Stimulated activated naive CD8-positive, alpha-beta T cell treated with anti-CD3 and anti-CD28 coated beads, Interleukin-15, Interleukin-2, amounts not matched to agents 100 U/mL and 50 U/mL, for 24 hours (primary cell): ENCODE results near the gene TUBGCP6.
A peak's percentile ranks its signal among the peaks of the same experiment; 100 is the strongest.
"Not testable (repeated sequence)": the region's sequence is repeated elsewhere in the genome, so short reads cannot be mapped to it uniquely, and the experiment has no call there.

ENCODE experiments used
- ATAC-seq: fragments of 150-1000 bp; cut with Tn5 transposase; one replicate; pipeline ENCODE4 v1.10.0; 2021
- DNase-seq: peaks from one replicate; pipeline ENCODE4 v3.0.0; 2021

TUBGCP6 gene

GRCh38 chr22:50280022-50280707 lies 35.3 kb upstream of the TUBGCP6 start:
- DNase-seq (no peak), ATAC-seq (no peak)

- DNase-seq (no peak), ATAC-seq (no peak)
These were observed 34.3 kb upstream of the TUBGCP6 start for GRCh38 chr22:50278956-50279619.

GRCh38 chr22:50278461-50278860 lies 33.6 kb upstream of the TUBGCP6 start:
- ATAC-seq, result no peak
- no peak for DNase-seq

GRCh38 chr22:50277761-50278160 lies 32.9 kb upstream of the TUBGCP6 start:
- no peak for ATAC-seq
- DNase-seq, result no peak

- ATAC-seq (peak; percentile 61), DNase-seq (peak; percentile 61)
These were observed 31.3 kb upstream of the TUBGCP6 start for GRCh38 chr22:50276143-50276542.

DNA sequence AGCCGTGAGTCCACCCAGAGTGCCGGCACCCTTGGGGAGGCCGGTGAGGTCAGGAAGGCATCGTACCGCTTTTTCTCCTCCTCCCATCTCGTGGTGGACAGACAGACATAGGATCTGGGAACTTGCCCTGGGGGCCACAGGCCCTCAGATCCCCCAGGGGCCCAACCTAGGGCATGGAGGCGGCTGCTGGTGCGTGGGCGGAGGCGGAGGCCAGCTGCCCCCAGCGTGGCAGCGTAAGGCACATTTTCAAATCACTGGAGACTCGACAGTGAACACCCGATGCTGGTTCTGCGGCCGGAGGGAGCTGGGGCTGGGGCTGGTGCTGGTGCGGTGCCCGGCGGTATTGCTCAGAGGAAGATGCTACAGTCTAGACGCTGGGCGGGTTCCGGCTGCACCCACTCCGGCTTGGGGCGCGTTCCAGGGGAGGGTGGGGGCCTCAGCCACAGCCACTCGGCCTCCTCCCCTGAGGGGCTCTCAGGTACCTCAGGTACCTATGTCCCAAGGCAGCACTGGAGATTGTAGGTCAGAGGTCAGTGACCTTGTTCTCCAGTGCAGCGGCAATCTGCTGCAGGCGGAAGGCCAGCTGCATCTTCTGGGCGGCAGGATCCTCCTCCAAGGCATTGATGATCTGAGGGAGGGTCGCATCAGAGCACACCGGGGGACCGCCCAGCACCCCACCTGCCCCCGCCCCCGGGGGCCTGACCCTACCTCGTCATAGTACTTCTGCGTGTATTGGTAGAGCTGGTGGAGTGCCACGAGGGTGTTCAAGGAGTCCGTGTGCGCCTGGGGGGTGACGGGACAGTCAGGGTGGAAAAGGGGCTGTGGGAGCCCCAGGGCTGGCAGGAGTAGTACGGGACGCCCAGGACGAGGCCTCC lies 30.6 kb upstream of the TUBGCP6 start:
- ATAC-seq (no peak), DNase-seq (no peak)

GRCh38 chr22:50274771-50275170 lies 29.9 kb upstream of the TUBGCP6 start:
- ATAC-seq (no peak), DNase-seq (no peak)

GRCh38 chr22:50274311-50274710 lies 29.5 kb upstream of the TUBGCP6 start:
- DNase-seq, result peak; percentile 49
- no peak for ATAC-seq

GRCh38 chr22:50273781-50274180 lies 29.0 kb upstream of the TUBGCP6 start:
- ATAC-seq, DNase-seq: not testable (repeated sequence)

DNA sequence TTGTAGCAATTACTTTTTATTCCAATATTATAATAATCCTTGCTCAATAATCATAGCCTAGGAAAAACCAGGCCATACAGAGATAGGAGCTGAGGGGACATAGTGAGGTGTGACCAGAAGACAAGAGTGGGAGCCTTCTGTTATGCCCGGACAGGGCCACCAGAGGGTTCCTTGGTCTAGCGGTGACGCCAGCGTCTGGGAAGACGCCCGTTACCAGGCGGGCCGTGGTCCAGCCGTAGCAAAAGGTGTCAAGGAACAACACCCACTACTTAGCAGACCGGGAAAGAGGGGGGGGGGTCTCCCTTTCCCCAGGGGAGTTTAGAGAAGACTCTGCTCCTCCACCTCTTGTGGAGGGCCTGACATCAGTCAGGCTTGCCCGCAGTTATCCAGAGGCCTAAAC lies 28.5 kb upstream of the TUBGCP6 start:
- ATAC-seq, DNase-seq: not testable (repeated sequence)

DNA sequence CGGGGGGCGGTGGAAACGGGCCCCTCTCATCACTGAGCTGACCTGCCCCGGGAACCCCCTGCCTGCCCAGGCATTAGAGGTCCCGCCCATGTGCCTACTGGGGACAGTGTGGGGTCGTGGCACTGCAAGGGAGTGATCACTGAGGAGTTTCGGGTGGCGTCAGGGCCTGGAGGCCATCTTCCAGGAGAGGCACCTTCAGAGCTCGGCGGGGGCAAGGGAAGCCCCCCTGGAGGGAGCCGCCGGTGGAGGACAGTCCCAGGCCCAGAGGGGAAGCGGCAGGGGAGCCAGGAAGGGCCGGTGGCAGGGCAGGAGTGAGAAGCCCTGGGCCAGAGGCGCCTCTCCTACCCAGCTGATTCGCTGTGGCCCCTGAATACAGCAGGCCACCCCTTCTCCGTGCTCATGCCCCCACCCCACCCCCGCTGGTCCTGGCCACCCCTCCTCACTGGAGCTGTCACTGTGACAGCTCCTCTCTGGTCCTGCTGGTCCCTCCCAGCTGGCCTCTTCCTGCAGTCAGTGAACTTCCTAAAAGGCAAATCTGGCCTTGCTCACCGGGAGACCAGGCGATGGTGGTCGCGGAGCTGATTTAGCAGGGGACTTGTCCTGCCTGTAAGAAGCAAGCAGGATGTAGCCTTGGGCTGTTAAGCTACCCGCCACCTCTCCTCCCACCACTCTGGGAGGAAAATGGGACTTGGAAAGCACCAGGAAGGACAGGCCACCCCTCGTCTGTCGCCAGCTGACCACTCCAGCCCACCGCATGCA lies 27.4 kb upstream of the TUBGCP6 start:
- no peak for ATAC-seq
- DNase-seq, result no peak

DNA sequence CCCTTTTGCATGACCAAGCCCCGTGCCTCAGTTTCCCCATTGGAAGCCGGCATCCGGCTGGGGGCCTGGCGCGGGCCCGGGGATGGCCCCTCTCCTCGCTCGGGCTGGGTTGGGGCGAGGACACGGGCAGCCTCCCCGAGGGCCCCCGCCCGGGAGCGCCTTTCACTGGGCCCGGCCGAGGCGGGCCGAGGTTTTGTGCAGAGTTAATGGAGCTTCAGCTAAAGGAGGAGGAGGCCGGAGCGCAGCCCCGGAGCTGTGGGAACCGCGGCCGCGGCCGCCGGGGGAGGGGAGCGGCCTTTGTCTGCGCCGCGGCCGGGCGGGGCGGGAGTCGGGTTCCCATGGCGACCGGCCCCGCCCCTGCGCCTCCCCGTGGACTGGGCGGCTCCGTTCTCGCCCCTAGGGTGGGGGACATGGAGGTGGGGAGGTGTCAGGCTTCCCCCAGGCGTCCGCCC lies 26.7 kb upstream of the TUBGCP6 start:
- peak; percentile 75 for DNase-seq
- peak; percentile 25 for ATAC-seq

GRCh38 chr22:50270666-50271394 lies 26.0 kb upstream of the TUBGCP6 start:
- DNase-seq, result peak; percentile 78

GRCh38 chr22:50269970-50270665 lies 25.3 kb upstream of the TUBGCP6 start, which contains the start of gene MAPK11:
Gene MAPK11 (minus strand): TSS chr22:50270380. CDS start chr22:50270292, 88 bp downstream.
- ATAC-seq, result peak; percentile 36
- DNase-seq, result peak; percentile 73

More at GRCh38 chr22:50270666-50271394, 26.0 kb upstream of the TUBGCP6 start:
- peak; percentile 24 for ATAC-seq

DNA sequence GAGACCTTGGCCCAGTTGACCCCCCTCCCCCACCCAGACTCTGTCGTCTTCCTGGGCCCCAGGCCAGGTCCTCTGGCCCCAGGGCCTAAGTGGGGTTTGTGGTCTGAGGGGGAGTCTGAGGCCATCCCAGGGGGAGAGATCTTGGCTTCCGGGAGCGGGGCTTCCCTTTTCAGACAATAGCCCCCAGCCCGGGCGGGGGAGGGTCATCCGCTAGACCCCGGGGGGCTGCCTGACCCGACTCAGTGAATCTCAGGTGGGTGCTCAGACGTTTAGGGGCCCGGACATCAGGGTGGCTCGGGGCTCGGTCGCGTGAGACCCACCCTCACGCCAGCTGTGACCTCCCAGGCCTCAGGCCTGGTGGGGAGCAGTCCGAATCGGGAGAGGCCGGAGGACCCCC lies 24.7 kb upstream of the TUBGCP6 start:
- no peak for DNase-seq
- no peak for ATAC-seq

DNA sequence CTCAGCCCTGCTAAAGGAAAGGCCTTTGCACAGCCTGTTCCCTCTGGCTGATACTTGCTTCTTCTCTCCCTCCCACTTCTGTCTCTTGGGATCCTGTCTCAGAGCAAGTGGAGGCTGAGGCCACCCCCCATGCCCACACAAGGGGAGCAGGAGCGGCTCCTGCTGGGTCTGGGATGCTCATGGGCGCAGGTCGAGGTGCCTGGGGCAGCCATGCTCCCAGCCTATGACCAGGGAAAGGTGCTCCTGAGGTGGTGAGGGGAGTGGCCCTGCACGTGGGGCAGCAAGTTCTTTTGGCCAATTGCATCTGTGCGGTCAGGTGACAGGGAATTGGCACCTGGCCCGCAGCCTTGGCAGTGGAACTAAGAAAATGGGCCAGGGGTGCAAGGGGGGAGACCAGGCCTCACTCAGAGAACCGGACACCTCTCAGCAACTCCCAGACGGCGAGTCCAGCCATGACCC lies 23.9 kb upstream of the TUBGCP6 start:
- DNase-seq, result no peak
- ATAC-seq, result no peak

DNA sequence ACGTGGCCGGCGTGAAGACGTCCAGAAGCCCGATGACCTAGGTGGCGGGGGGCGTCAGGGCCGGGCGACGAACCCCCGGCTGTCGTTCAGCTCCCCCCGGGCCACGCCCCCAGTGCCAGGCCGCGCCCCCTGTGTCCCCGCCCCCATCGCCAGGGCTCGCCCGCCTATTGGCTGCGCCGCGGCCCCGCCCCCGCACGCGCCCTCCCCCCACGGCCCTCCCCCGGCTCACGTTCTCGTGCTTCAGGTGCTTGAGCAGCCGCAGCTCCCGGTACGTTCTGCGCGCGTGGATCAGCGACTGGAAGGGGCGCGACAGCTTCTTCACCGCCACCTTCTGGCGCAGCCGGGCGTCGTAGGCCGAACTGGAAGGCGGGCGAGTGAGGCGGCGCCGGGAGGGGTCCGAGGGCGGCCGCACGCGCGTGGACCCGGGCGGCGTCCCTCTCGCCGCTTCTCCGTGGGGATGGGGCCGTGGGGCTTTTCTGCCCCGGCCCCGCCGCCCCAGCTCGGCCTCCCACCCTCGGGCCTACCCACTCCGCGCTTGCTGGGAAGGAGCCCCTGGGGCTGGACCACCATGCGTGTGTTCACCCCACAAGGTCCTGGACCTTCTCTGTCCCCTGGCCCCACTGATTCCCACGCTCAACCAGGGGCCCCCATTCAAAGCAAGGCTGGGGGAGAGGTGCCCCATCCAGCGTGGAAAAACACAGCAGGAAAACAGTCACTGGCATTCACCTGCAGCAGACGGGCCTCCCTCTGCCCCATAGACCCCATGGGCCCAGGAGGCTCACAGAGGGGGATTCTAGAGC lies 23.0 kb upstream of the TUBGCP6 start:
- no peak for ATAC-seq
- DNase-seq, result peak; percentile 70

GRCh38 chr22:50266994-50267393 lies 22.2 kb upstream of the TUBGCP6 start:
- DNase-seq (no peak), ATAC-seq (no peak)

- DNase-seq (no peak), ATAC-seq (no peak)
These were observed 20.3 kb upstream of the TUBGCP6 start for GRCh38 chr22:50264946-50265669.
